A549 treated with AZD2906 at 1 μM for 4 hours (cell line): ENCODE data around the gene PWP2. TPM values are rescaled to one million over a fixed set of nuclear protein-coding genes. Genes with fewer than 3 reads are reported as not detected.

ENCODE experiments used
- total RNA-seq: library from RNA; stranded (reverse); fragments of 200-300 nt; extraction: Qiagen RNA extraction; gene quantifications from 5 replicates; pipeline ENCODE4 v1.2.3, GENCODE V29; 2022

The PWP2 gene
- 1.6 to 2.6 TPM (median 1.9 TPM) in 5 replicates for total RNA-seq

DNA sequence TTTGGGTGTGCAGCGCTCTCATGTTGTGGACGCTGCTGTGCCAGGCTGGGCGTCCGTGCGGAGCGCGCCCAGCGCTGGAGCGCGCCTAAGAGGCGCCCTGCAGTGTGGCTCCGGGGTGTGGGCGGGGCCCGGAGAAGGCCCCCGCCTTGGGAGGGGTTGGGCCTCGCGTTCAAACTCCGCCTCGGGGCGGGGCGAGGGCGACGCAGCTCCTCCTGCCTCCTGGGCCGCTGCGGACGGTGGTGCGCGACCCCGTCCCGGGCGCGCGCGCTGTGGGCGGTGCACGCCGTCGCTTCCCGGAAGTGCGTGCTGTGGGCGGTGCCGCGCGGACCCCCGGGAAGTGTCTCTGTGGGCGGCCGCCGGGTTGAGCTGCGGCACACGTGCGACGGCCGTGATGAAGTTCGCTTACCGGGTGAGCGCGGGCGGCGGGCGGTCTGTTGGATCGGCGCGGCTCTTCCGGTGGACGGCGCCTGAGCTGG is at the start of gene PWP2:
Gene PWP2 (plus strand): TSS at position 374 of the 476 bp plus-strand sequence. CDS start 18 bp downstream, at position 392.

Other genes starting within 250 kb of the PWP2 start
- 21.4 to 26.3 TPM (median 23.8 TPM) in 5 replicates for gene AGPAT3, start 242.2 kb upstream of the PWP2 start, total RNA-seq
- 16.0 to 19.9 TPM (median 18.9 TPM) in 5 replicates for gene TRAPPC10, start 95.1 kb upstream of the PWP2 start, total RNA-seq
- gene GATD3, start 26.3 kb downstream of the PWP2 start, total RNA-seq: 3.2 to 5.8 TPM (median 3.7 TPM) in 5 replicates
- gene ICOSLG, start 133.5 kb downstream of the PWP2 start, total RNA-seq: 4.1 to 4.8 TPM (median 4.5 TPM) in 5 replicates
- gene DNMT3L, start 154.5 kb downstream of the PWP2 start, total RNA-seq: 0.09 TPM in 1 of 5 replicates, not detected in the others
- 0.03 TPM in 1 of 5 replicates, not detected in the others for gene AIRE, start 178.5 kb downstream of the PWP2 start, total RNA-seq
- 39.8 to 67.9 TPM (median 50.6 TPM) in 5 replicates for gene PFKL, start 192.7 kb downstream of the PWP2 start, total RNA-seq
- 5.2 to 10.0 TPM (median 8.1 TPM) in 5 replicates for gene CFAP410, start 232.0 kb downstream of the PWP2 start, total RNA-seq
- gene TRPM2, start 246.2 kb downstream of the PWP2 start, total RNA-seq: 7.5 to 10.7 TPM (median 8.7 TPM) in 5 replicates